BLaER1 treated with 17β-estradiol and CSF1 and Interleukin-3, amounts not matched to agents 10 nM and 100 nM (cell line): ENCODE measurements around the gene DOCK10.
A peak's percentile ranks its signal among the peaks of the same experiment; 100 is the strongest.

ENCODE experiments used
- H3K27ac ChIP-seq, 11 experiments: shearing (Covaris generic); formaldehyde crosslinking; 2 replicates each; pipeline ENCODE4 v1.8.1; 2022
- H3K27me3 ChIP-seq, 11 experiments: shearing (Covaris generic); formaldehyde crosslinking; 2 replicates each; pipeline ENCODE4 v1.8.1; 2022
- H3K36me3 ChIP-seq, 11 experiments: shearing (Covaris generic); formaldehyde crosslinking; 2 replicates each; pipeline ENCODE4 v1.8.1; 2022
- H3K4me1 ChIP-seq, 10 experiments: shearing (Covaris generic); formaldehyde crosslinking; 2 replicates each; pipeline ENCODE4 v1.8.1; 2022
- H3K4me2 ChIP-seq, 11 experiments: shearing (Covaris generic); formaldehyde crosslinking; 2 replicates each; pipeline ENCODE4 v1.8.1; 2022
- H3K4me3 ChIP-seq, 10 experiments: shearing (Covaris generic); formaldehyde crosslinking; 2 replicates each; pipeline ENCODE4 v1.8.1; 2022
- H3K9ac ChIP-seq, 11 experiments: shearing (Covaris generic); formaldehyde crosslinking; 2 replicates each; pipeline ENCODE4 v1.8.1; 2022
- H3K9me3 ChIP-seq, 11 experiments: shearing (Covaris generic); formaldehyde crosslinking; replicated peaks in 1 of 11; 2 replicates each; pipeline ENCODE4 v1.8.1; 2022
- H4K20me1 ChIP-seq, 11 experiments: shearing (Covaris generic); formaldehyde crosslinking; 2 replicates each; pipeline ENCODE4 v1.8.1; 2022
- Cebpa-rat ChIP-seq, 11 experiments: shearing (Covaris generic); IDR thresholded peaks; 2 replicates each; pipeline ENCODE4 v1.8.1; 2022

The DOCK10 gene

DNA sequence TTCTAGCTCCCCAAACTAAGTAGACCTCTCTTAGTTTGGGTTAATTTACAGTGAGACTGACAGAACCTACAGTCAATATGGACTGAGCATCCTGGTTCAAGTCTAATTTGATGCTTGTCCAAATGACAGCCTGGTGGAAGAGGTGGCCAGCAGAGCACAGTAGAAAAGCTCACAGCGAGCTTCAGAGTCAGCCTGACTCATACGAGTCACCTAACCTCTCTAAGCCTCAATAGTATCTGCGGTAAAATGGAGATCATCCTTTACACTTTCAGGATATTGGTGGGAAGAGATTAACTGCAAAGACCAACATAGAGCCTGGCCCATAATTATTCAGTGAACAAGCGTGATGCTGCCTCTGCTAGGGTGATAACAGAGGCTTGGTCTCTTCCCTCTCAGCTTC, 54.5 kb downstream of the DOCK10 start:
- TF ChIP-seq Cebpa-rat (IDR thresholded peaks at IDR 0.05), result no peak
- no peaks in the 10 kb centered on the region; a peak in 2 of 22 replicates for H4K20me1 ChIP-seq

DNA sequence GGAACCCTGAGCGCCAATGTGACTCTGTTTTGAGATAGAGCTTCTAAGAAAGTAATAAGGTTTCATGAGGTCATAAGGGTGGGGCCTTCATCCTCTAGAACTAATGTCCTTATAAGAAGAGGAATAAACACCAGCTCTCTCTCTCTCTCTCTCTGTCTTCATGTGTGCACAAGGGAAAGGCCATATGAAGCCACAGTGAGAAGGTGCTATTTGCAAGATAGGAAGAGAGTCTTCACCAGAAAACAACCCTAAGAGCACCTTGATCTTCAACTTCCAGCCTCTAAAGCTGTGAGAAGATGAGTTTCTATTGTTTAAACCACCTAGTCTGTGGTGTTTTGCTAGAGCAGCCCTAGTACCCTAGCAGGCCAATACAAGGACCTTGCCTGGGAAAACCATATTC, 55.8 kb downstream of the DOCK10 start:
- H3K36me3 ChIP-seq, result peaks cover 0 to 34% (median 13%) of the 10 kb centered on the region in 11 experiments; a peak in 15 of 22 replicates
- no peak overlapping the region for H3K9ac ChIP-seq
- no peak for TF ChIP-seq Cebpa-rat (IDR thresholded peaks at IDR 0.05)
- H3K4me2 ChIP-seq, result no peak overlapping the region
- peaks cover 0 to 5% (median 0%) of the 10 kb centered on the region in 11 experiments; a peak in 2 of 22 replicates for H4K20me1 ChIP-seq
- peaks cover 0 to 15% (median 3%) of the 10 kb centered on the region in 11 experiments; a peak in 3 of 22 replicates for H3K9me3 ChIP-seq
- H3K27ac ChIP-seq, result no peak overlapping the region
- peaks cover 30 to 33% (median 31%) of the 10 kb centered on the region in 10 experiments for H3K4me1 ChIP-seq
- H3K4me3 ChIP-seq, result no peak overlapping the region
- no peaks in the 10 kb centered on the region for H3K27me3 ChIP-seq

More for the DNA sequence above, 54.5 kb downstream of the DOCK10 start:
- Histone ChIP-seq H3K27ac (no peak overlapping the region), H3K9ac (no peak overlapping the region), H3K36me3 (peaks cover 0 to 37% (median 14%) of the 10 kb centered on the region in 11 experiments; a peak in 15 of 22 replicates), H3K27me3 (no peaks in the 10 kb centered on the region), H3K4me1 (peaks cover 23 to 27% (median 24%) of the 10 kb centered on the region in 10 experiments), H3K4me2 (no peak overlapping the region), H3K4me3 (no peak overlapping the region), H3K9me3 (peaks cover 0 to 15% (median 3%) of the 10 kb centered on the region in 11 experiments; a peak in 3 of 22 replicates)

DNA sequence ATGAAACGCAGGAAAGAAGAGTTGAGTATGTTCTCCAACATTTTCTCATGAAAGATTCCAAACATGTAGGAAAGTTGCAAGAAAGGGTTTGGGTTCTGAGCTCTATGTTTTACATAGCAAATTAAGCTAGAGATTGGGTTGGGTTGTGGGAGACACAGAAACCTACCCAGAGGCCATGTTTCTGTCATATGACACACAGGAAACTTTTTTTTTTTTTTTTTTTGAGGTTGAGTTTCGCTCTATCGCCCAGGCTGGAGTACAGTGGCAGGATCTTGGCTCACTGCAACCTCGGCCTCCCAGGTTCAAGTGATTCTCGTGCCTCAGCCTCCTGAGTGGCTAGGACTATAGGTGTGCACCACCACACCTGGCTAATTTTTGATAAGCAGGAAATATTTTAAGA, 57.6 kb downstream of the DOCK10 start:
- Histone ChIP-seq H3K4me3 (no peak overlapping the region), H3K9me3 (peaks cover 0 to 15% (median 0%) of the 10 kb centered on the region in 11 experiments; a peak in 3 of 22 replicates), H3K36me3 (peaks cover 0 to 24% (median 5%) of the 10 kb centered on the region in 11 experiments; a peak in 6 of 22 replicates), H3K27ac (peak overlapping the region in 4 of 11 experiments; percentile 21 to 57 (median 36); a peak in 4 of 22 replicates), H4K20me1 (peaks cover 0 to 5% (median 0%) of the 10 kb centered on the region in 11 experiments; a peak in 2 of 22 replicates), H3K27me3 (no peaks in the 10 kb centered on the region), H3K9ac (no peak overlapping the region), H3K4me2 (peak overlapping the region in 10 of 11 experiments; percentile 52 to 83 (median 74); a peak in 18 of 22 replicates), H3K4me1 (peaks cover 22 to 32% (median 31%) of the 10 kb centered on the region in 10 experiments)
- no peak for TF ChIP-seq Cebpa-rat (IDR thresholded peaks at IDR 0.05)

DNA sequence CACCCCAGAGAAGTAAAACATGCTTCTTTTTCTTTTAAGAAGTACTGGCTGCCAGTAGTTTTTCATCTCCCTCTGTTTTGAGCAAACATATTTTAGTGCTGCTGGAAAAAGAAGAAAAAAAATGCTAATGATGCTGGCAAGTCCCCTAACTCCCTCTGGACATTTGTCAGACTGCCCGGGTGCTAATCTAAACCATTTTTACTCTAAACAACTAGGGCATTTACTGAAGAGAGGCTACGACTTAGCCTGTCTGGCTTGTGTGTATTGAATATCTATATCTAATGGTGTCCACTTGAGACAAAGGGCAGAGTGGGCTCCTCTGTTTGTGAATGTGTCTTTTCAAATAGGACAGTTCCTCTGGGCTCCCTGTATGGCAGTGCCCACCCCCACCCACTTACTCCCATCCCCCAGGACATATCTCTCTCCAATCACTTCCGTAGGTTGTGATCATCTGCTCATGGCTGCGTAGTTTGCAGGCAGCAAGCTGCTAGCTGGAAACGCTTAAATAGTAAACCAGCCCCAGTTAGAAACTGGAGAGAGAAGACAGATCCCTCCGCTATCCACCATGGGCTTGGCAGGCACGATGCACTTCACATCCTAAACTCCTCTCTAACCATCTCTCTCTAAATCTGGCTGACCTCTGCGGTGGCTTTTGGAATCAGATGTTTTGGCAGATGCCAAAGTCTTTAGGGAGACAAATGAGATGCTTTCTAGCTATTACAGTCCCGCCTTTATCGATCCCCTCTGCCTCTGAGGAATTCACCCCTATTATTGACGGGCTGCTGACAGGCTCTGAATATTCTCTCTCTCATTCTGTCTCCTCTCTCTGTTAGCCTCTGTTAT, 58.3 kb downstream of the DOCK10 start:
- H3K9me3 ChIP-seq, result peaks cover 0 to 15% (median 0%) of the 10 kb centered on the region in 11 experiments; a peak in 3 of 22 replicates
- H3K4me3 ChIP-seq, result peak overlapping the region in 3 of 10 experiments; percentile 7 to 29 (median 14); a peak in 1 of 20 replicates
- peak overlapping the region in 9 of 11 experiments; percentile 1 to 62 (median 48); a peak in 15 of 22 replicates for H3K27ac ChIP-seq
- H3K36me3 ChIP-seq, result peaks cover 0 to 18% (median 5%) of the 10 kb centered on the region in 11 experiments; a peak in 6 of 22 replicates
- H3K27me3 ChIP-seq, result no peaks in the 10 kb centered on the region
- peak overlapping the region; percentile 52 to 83 (median 73) for H3K4me2 ChIP-seq
- H4K20me1 ChIP-seq, result peaks cover 0 to 5% (median 0%) of the 10 kb centered on the region in 11 experiments; a peak in 2 of 22 replicates
- peak overlapping the region in 9 of 11 experiments; percentile 3 to 50 (median 28); a peak in 9 of 22 replicates for H3K9ac ChIP-seq
- peaks cover 22 to 32% (median 31%) of the 10 kb centered on the region in 10 experiments for H3K4me1 ChIP-seq
- TF ChIP-seq Cebpa-rat (IDR thresholded peaks at IDR 0.05), result no peak

DNA sequence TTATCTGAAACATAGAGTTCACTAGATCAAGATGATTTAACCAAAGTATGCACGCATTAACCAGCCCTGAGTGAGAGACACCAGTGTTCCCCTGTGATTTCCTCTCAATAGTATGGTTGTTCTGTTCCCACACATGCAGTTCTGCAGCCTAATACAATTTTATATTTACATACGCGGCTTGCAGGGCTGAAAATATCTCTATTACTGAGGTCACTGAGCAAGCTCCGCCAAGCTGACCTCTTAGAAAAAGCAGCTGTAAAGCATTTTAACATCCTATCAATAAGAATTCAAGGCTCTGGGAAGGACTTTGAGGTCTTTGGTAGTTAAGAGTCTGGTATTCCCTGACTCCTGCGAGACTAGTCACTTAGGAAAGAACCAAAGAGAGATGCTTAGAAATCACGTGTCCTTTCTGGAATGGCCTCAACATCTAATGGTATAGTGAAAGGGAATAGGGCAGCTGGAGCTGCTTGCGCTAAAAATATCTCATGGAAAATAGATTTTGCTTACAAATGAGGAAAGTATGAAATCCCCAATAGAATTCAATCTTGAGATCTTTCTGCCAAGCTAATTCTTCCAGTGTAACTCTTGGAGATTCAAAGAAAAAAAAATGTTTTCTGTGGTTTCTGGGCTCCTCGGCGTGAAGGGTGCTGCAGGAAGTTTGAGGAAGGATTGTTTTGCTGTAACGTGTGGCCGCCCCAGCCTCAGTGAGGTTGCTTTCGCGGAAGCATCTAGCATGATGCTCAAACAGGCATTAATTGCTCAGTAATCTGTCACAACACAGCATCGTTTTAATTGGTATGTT, 59.2 kb downstream of the DOCK10 start:
- H3K27ac ChIP-seq, result peak overlapping the region in 9 of 11 experiments; percentile 1 to 62 (median 48); a peak in 14 of 22 replicates
- TF ChIP-seq Cebpa-rat (IDR thresholded peaks at IDR 0.05), result no peak
- H3K4me3 ChIP-seq, result peak overlapping the region in 5 of 10 experiments; percentile 4 to 29 (median 14); a peak in 4 of 20 replicates

DNA sequence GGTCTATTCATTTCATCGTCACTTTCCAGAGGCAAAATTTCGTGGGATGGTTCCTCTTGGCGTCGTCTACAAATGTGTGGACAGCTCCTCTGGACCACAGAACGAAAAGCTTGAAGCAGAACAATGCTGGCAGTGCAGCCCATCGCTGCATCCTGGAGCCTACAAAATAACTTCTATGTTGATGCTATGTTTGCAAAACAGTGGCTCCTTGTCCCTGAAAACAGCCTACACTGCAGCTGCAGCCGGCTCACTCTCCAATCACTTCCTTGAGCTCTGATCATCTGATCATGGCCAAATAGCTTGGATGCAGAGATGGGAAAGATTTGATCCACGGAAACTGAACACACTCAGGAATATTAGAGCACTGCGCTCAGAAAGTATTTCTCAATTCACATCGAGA, 60.0 kb downstream of the DOCK10 start:
- H3K4me1 ChIP-seq, result peaks cover 22 to 32% (median 31%) of the 10 kb centered on the region in 10 experiments
- 0 out of 22 replicates have a peak overlapping the region, but pooled peaks of 1 of the 11 experiments have one; percentile 16 for H3K9ac ChIP-seq
- no peaks in the 10 kb centered on the region for H3K27me3 ChIP-seq
- no peak overlapping the region for H3K4me3 ChIP-seq
- H4K20me1 ChIP-seq, result peaks cover 0 to 5% (median 0%) of the 10 kb centered on the region in 11 experiments; a peak in 2 of 22 replicates
- peaks cover 0 to 14% (median 0%) of the 10 kb centered on the region in 11 experiments; a peak in 3 of 22 replicates for H3K9me3 ChIP-seq
- TF ChIP-seq Cebpa-rat (IDR thresholded peaks at IDR 0.05), result no peak
- peaks cover 0 to 17% (median 4%) of the 10 kb centered on the region in 11 experiments; a peak in 4 of 22 replicates for H3K36me3 ChIP-seq
- peak overlapping the region in 1 of 11 experiments; percentile 49; a peak in 3 of 22 replicates for H3K27ac ChIP-seq
- peak overlapping the region; percentile 2 to 83 (median 73); a peak in 17 of 22 replicates for H3K4me2 ChIP-seq

More for the DNA sequence above, 59.2 kb downstream of the DOCK10 start:
- no peaks in the 10 kb centered on the region for H3K27me3 ChIP-seq
- H3K4me2 ChIP-seq, result peak overlapping the region; percentile 52 to 83 (median 73)
- H3K9me3 ChIP-seq, result peaks cover 0 to 15% (median 0%) of the 10 kb centered on the region in 11 experiments; a peak in 3 of 22 replicates
- peak overlapping the region in 9 of 11 experiments; percentile 3 to 50 (median 28); a peak in 12 of 22 replicates for H3K9ac ChIP-seq
- peaks cover 22 to 32% (median 31%) of the 10 kb centered on the region in 10 experiments for H3K4me1 ChIP-seq
- peaks cover 0 to 5% (median 0%) of the 10 kb centered on the region in 11 experiments; a peak in 2 of 22 replicates for H4K20me1 ChIP-seq
- peaks cover 0 to 17% (median 1%) of the 10 kb centered on the region in 11 experiments; a peak in 4 of 22 replicates for H3K36me3 ChIP-seq

DNA sequence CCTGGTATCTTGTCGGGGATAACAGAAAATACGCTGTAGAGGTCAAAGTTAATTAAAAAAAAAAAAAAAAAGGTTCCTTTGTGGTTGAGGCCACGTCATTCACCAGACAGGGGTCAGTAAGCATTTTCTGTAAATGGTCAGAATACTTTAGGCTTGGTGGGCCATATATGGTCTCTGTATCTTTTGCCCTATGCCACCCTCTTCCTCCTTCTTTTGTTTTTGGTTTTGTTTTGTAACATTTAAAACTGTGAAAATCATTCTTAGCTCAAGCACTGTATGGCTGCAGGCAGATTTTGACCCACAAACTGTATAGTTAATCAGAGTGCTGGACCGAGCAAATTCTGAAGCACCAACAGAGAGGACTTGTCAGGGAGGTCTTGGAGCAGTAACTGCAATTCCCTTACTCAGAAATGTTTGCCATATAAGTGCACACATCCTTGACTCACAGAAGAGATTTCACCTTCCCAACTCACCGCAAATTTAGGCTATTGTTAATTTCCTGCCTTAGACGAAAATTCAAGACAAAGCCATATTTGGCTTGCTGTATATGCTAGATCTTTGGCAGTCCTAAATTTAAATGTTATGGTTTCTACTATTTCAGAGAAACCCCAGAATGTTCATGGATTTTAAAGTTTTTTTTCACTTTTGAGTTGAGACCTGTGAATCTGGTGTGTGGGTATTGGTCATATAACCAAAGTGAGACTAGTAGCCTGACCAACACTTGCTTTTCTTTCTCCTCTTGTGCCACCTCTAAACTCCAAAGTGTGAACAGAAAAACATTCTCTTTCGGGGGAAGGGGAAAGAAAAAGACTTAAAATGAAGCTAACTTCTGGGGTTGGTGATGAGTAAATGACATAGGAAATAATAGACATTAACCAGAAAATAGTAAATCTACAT, 65.4 kb downstream of the DOCK10 start:
- H3K4me1 ChIP-seq, result peaks cover 11 to 15% (median 13%) of the 10 kb centered on the region in 10 experiments; a peak in 19 of 20 replicates
- no peak for TF ChIP-seq Cebpa-rat (IDR thresholded peaks at IDR 0.05)
- H3K4me2 ChIP-seq, result no peak overlapping the region
- peaks cover 0 to 17% (median 4%) of the 10 kb centered on the region in 11 experiments; a peak in 4 of 22 replicates for H3K36me3 ChIP-seq
- no peak overlapping the region for H3K27ac ChIP-seq
- H3K4me3 ChIP-seq, result no peak overlapping the region
- H3K9me3 ChIP-seq, result 0 out of 22 replicates have a peak, but pooled peaks cover 0 to 4% (median 0%) of the 10 kb centered on the region in 11 experiments
- H3K27me3 ChIP-seq, result no peaks in the 10 kb centered on the region
- no peak overlapping the region for H3K9ac ChIP-seq
- peaks cover 0 to 12% (median 0%) of the 10 kb centered on the region in 11 experiments; a peak in 5 of 22 replicates for H4K20me1 ChIP-seq
